ENCODE measurements around the gene KIAA1328.
"Not testable (repeated sequence)": the region's sequence is repeated elsewhere in the genome, so short reads cannot be mapped to it uniquely, and the experiment has no call there.

Gene KIAA1328

DNA sequence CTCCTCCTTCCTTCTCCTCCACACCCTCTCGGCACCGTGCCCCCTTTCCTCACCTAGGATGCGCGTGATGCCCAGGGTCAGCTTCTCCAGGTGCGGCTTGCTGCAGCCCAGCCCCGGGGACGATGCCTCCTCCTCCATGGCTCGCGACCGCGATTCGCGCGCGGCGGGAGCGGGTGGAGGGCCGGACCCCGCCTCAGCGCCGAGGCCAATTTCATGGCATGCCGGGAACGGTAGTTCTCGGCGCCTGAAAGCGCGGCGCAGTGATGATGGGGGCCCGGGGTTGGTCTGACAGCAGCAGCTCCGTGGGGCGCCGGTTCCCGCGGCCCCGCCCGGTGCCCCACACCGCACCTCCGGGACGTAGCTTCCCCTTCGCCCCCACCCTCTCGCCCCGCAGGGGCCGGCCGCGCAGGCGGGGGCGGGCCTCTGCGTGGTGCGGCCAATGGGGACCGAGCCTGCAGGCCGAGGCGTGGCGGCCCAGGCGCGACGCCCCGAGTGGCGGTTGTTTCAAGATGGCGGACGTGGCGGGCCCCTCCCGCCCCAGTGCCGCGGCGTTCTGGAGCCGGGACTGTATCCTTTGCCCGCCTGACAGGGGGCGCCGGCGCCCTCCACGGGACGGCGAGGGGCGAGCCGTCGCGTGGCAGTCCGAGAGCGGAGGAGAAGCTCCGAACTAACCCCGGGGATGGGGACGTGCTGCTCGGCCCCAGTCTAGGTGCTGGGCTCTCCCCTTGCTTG is at the start of gene KIAA1328, which contains the start of gene TPGS2:
Gene KIAA1328, plus strand, starts transcription at position 498 of the 732 bp plus-strand sequence. Its CDS starts 12 bp downstream, at position 510.
Gene TPGS2, minus strand, starts transcription at position 373 of the 732 bp plus-strand sequence. Its CDS starts 235 bp downstream, at position 138.
- peak; percentile 80 for DNase-seq (ENCODE audit: low read depth)

DNA sequence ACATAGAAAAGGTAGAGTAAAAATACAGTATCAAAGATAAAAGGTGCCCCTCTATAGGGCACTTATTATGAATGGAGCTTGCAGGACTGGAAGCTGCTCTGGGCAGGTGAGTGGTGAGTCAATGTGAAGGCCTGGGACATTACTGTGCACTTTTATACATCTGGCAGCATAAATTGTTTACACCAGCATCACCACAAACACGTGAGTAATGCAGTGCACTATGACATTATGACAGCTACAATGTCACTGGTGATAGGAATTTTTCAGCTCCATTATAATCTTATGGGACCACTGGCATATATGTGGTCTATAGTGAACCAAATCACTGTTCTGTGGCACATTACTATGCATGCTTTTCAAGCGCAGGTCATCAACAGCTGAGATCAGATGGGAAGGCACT is 48.2 kb upstream of the KIAA1328 start:
- DNase-seq (ENCODE audit: low read depth), result peak; percentile 9

GRCh38 chr18:36782710-36783109 is 46.2 kb upstream of the KIAA1328 start:
- DNase-seq (ENCODE audit: low read depth), result no peak

DNA sequence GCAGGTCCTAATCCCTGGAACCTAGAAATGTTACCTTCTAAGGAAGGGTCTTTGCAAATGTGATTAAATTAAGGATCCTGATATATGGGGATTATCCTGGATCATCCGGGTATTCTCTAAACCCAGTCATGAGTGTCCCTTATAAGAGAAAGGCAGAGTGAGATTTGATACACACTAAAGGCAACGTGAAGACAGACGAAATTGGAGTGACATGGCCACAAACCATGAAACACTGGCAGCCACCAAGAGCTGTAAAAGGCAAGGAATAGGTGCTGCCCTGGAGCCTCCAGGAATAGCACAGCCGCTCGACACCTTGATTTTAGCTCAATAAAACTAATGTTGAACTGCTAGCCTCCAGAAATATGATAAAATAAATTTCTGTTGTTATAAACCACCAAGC is 45.1 kb upstream of the KIAA1328 start:
- DNase-seq (ENCODE audit: low read depth), result no peak

GRCh38 chr18:36786686-36787085 is 42.2 kb upstream of the KIAA1328 start:
- peak; percentile 88 for DNase-seq (ENCODE audit: low read depth)

GRCh38 chr18:36792634-36793283 is 36.2 kb upstream of the KIAA1328 start:
- DNase-seq (ENCODE audit: low read depth), result no peak

DNA sequence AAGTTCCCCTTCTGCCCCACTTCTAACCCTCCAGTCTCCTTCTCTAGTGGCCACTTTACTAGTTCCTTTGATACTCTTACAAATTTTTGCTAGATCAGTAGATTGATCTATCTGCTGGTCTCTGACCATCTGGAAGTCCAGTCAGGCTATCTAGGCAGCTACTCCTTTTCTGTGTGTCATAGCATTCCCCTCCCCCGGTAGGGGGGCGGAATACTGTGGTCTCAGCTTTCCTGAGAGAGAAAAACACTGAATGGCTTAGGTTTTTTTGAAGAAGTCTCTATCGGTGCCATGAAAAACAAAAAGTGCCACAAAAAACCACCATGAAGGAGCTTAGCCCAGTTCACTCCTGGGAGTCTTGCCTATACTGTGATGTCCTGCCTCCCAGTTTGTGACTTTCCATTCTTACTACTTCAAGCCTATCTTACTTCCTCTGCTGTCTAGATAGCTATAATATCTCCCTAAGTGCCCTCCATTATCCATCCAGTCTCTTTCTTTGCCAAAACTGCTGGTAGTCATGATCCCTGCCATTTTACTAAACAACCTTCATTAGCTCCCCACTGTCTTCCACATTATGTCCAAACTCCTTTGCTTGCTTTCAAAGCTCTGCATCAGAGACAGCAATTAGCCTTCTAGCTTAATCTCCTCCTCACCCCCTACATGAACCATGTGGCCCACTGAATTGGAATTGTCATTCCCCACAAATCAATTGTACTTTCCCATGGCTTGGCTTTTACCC is 30.0 kb upstream of the KIAA1328 start:
- DNase-seq (ENCODE audit: low read depth), result peak; percentile 18

GRCh38 chr18:36805105-36805504 is 23.8 kb upstream of the KIAA1328 start:
- no peak for DNase-seq (ENCODE audit: low read depth)

DNA sequence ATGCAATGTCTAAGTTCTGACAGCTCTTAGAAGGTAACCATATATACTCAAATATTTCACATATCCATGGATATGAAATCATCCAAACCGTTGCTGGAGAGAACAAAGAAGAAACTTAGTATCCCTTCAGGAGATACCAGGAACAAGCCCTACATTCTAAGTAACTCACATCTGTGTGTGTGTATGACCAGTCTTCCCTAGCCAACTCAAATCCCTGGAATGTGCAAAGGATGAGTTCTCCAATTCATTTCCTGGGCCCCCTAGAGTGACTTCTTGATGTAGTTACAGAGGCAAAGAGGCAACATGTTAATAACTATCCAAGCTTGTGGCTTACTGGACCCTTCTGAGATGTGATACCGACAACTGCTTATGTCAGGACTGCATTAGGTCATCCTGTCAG is 20.2 kb upstream of the KIAA1328 start:
- DNase-seq (ENCODE audit: low read depth), result peak; percentile 74

- DNase-seq (ENCODE audit: low read depth), result peak; percentile 65
These were observed 19.1 kb upstream of the KIAA1328 start for GRCh38 chr18:36809590-36810381.

- DNase-seq (ENCODE audit: low read depth), result peak; percentile 85
These were observed 17.5 kb upstream of the KIAA1328 start for GRCh38 chr18:36811430-36811829.

- no peak for DNase-seq (ENCODE audit: low read depth)
These were observed 17.0 kb upstream of the KIAA1328 start for GRCh38 chr18:36811955-36812354.

DNA sequence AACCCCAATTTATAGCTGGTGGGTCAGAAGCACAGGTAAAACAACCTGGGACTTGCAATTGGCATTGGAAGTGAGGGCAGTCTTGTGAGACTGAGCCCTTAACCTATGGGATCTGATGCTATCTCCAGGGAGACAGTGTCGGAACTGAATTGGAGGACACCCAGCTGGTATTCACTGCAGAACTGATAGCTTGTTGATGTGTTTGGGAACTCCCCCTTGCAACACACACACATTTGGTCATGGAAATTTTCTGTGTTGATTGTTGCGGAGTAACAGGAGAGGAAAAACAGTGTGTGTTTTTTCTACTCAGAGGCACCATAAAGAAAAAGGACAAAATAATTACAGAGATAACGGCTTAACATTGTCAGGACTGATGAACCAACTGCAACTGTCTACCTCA is 16.2 kb upstream of the KIAA1328 start:
- peak; percentile 52 for DNase-seq (ENCODE audit: low read depth)

GRCh38 chr18:36813101-36813775 is 15.7 kb upstream of the KIAA1328 start:
- no peak for DNase-seq (ENCODE audit: low read depth)

GRCh38 chr18:36813824-36814223 is 15.1 kb upstream of the KIAA1328 start:
- DNase-seq (ENCODE audit: low read depth), result no peak

GRCh38 chr18:36814994-36815393 is 13.9 kb upstream of the KIAA1328 start:
- DNase-seq (ENCODE audit: low read depth), result no peak

DNA sequence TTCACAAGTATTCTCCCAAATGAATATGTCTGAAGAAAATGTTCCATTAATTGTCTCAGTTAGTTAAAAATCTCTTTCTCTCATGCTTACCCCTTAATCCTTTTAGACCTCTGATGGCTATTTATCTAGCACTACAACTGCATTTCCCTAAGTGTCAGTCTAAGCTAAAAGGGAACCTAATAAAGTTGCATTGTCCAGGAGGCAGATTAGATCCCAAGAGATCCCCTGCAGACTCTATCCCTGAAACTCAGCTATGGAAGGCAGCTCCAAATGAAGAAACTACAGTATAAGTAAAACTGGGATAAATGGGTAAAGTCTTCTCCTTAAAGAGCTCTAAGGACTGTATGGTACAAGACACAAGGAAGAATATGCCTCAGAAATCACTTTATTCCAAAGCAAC is 12.8 kb upstream of the KIAA1328 start:
- not testable (repeated sequence) for DNase-seq (ENCODE audit: low read depth)

GRCh38 chr18:36817039-36817438 is 11.9 kb upstream of the KIAA1328 start:
- DNase-seq (ENCODE audit: low read depth), result no peak

GRCh38 chr18:36818652-36819051 is 10.3 kb upstream of the KIAA1328 start:
- DNase-seq (ENCODE audit: low read depth), result no peak

DNA sequence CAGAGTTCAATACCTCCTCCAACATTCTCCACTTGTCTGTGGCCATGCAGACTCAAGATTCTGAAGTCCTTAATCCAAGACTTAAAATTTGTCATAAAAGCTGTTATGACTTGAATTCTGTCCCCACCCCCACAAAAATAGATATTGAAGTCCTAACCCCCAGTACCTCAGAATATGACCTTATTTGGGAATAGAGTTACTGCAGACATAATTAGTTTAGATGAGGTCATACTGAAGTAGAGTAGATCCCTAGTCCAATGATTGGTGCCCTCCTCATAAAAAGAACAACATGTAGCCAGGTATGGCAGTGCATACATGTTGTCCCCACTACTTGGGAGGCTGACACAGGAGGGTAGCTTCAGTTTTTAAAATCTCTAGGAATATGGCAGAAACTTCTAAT is 9.3 kb upstream of the KIAA1328 start:
- no peak for DNase-seq (ENCODE audit: low read depth)

DNA sequence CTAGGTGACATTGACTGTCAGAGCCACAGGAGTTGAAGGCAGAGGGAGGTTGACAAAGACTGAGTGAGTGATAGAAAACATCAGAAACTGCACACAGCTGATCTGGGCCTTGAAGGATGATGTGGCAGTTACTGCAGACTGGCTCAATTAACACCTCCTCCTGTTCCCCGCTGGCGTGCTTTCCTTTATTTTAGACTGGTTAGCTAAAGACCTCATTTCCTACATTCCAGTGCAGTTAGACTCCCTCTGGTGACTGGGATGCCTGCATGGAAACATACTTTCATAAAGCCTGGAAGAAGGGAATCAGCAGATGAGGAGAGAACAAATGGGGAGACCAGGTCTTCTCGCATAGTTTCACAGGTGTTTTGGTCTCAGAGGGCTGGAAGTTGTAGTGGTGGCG is 7.2 kb upstream of the KIAA1328 start:
- DNase-seq (ENCODE audit: low read depth), result no peak

Data from amniotic epithelial cell (primary cell).